GM12865 (cell line): ENCODE measurements around the gene KRT4.

Experiments
- DNase-seq: peaks from one replicate; pipeline ENCODE4 v3.0.0; 2010; ENCODE audit warnings: low read depth
- H3K4me3 ChIP-seq: 2 replicates; pipeline ENCODE4 v1.5.1; 2011; ENCODE audit warnings: mild to moderate bottlenecking, low read depth, low read length, control low read depth
- CTCF ChIP-seq: IDR thresholded peaks from 2 replicates; pipeline ENCODE4 v1.5.1; 2011; ENCODE audit warnings: low read length, control low read depth, low read depth, inconsistent platforms; ENCODE audit not compliant: insufficient read depth; ENCODE audit errors: missing control alignments

KRT4 gene

GRCh38 chr12:52832451-52832850 is 18.5 kb upstream of the KRT4 start:
- H3K4me3 ChIP-seq, result no peak overlapping the region
- DNase-seq, result no peak
- TF ChIP-seq CTCF, result no peak

- TF ChIP-seq CTCF, result no peak
- H3K4me3 ChIP-seq, result no peak overlapping the region
- DNase-seq, result no peak
Measured at GRCh38 chr12:52831251-52831650, 17.3 kb upstream of the KRT4 start.

- DNase-seq, result no peak
- no peak for TF ChIP-seq CTCF
- no peak overlapping the region for H3K4me3 ChIP-seq
Measured at GRCh38 chr12:52829986-52830770, 16.3 kb upstream of the KRT4 start.

- no peak for TF ChIP-seq CTCF
Measured at GRCh38 chr12:52828591-52829021, 14.7 kb upstream of the KRT4 start.

GRCh38 chr12:52828156-52828555 is 14.2 kb upstream of the KRT4 start:
- DNase-seq, result no peak
- no peak overlapping the region for H3K4me3 ChIP-seq
- no peak for TF ChIP-seq CTCF

More at GRCh38 chr12:52828591-52829021, 14.7 kb upstream of the KRT4 start:
- no peak for DNase-seq
- H3K4me3 ChIP-seq, result no peak overlapping the region

GRCh38 chr12:52827499-52828090 is 13.7 kb upstream of the KRT4 start:
- DNase-seq, result no peak
- H3K4me3 ChIP-seq, result no peak overlapping the region
- no peak for TF ChIP-seq CTCF
